Caco-2 (cell line): ENCODE results near the gene PPP1R12C. TPM values are rescaled to one million over a fixed set of nuclear protein-coding genes. Genes with fewer than 3 reads are reported as not detected.

ENCODE experiments used
- BruUV-seq: library from RNA; stranded (reverse); fragments of 400-500 nt; replicated peaks from 2 replicates; lab custom pipeline; 2021; lab: Mats Ljungman, UMichigan
- CTCF ChIA-PET: fragments of 300-600 bp; sonication (Branson Sonifier 250); formaldehyde crosslinking; loops from one replicate; lab custom pipeline; 2022; ENCODE audit warnings: antibody characterized with exemption; lab: Charles Lee
- POLR2A ChIA-PET: fragments of 300-600 bp; sonication (Branson Sonifier 250); formaldehyde crosslinking; loops from one replicate; lab custom pipeline; 2022; ENCODE audit warnings: antibody characterized with exemption; lab: Charles Lee
- DNase-seq, 2 experiments: peaks; one replicate each; pipeline versions ENCODE4 v3.0.0 to v3.0.0-alpha.2; 2020 to 2022
- H3K27me3 ChIP-seq: replicated peaks from 2 replicates; pipeline ENCODE4 v1.6.0; 2011; ENCODE audit warnings: low read length; ENCODE audit not compliant: control insufficient read depth, insufficient read depth
- H3K36me3 ChIP-seq: 2 replicates; pipeline ENCODE4 v1.5.1; 2011; ENCODE audit warnings: low read length; ENCODE audit not compliant: control insufficient read depth, insufficient read depth
- H3K4me1 ChIP-seq: fragments of 250-450 bp; sonication (Bioruptor Pico); 2 replicates; pipeline ENCODE4 v1.5.1; 2020; ENCODE audit warnings: mild to moderate bottlenecking
- H3K4me3 ChIP-seq: 2 replicates; pipeline ENCODE4 v1.5.1; 2011; ENCODE audit warnings: low read depth, mild to moderate bottlenecking, control low read depth, low read length
- H3K9me3 ChIP-seq: fragments of 250-450 bp; sonication (Bioruptor Pico); 2 replicates; pipeline ENCODE4 v1.5.1; 2020; ENCODE audit warnings: mild to moderate bottlenecking, moderate library complexity
- H3K27ac Mint-ChIP-seq: one replicate; pipeline ENCODE4 v1.8.0; 2022; ENCODE audit warnings: mixed read lengths; ENCODE audit not compliant: unreplicated experiment
- H3K27me3 Mint-ChIP-seq: one replicate; pipeline ENCODE4 v1.8.0; 2022; ENCODE audit warnings: mixed read lengths; ENCODE audit not compliant: insufficient read depth, unreplicated experiment
- H3K36me3 Mint-ChIP-seq: one replicate; pipeline ENCODE4 v1.8.0; 2022; ENCODE audit warnings: mild to moderate bottlenecking, mixed read lengths; ENCODE audit not compliant: insufficient read depth, unreplicated experiment
- H3K4me1 Mint-ChIP-seq: one replicate; pipeline ENCODE4 v1.8.0; 2022; ENCODE audit warnings: low read depth, mixed read lengths; ENCODE audit not compliant: unreplicated experiment
- H3K4me3 Mint-ChIP-seq: one replicate; pipeline ENCODE4 v1.8.0; 2022; ENCODE audit warnings: mild to moderate bottlenecking, moderate library complexity, mixed read lengths; ENCODE audit not compliant: unreplicated experiment
- H3K9me3 Mint-ChIP-seq: one replicate; pipeline ENCODE4 v1.8.0; 2022; ENCODE audit warnings: mixed read lengths; ENCODE audit not compliant: unreplicated experiment
- intact Hi-C: fragments of 100-400 bp; cut with micrococcal nuclease; formaldehyde crosslinking; loops from one replicate; pipeline ENCODE4 v1.10.0; 2022; ENCODE audit not compliant: unreplicated experiment
- total RNA-seq: library from RNA; stranded (reverse); gene quantifications from 2 replicates; pipeline ENCODE4 v1.2.3, GENCODE V29; 2022
- TF ChIP-seq, protein P1 (sequence below), 2 experiments: fragments of 200-600 bp in 1 of 2; IDR thresholded peaks; 1 replicate in 1 of 2; 2 replicates in 1 of 2; pipeline versions ENCODE4 v1.5.1 to v1.8.0; 2011 to 2022; ENCODE audit warnings: antibody characterized with exemption in 1 of 2, control low read depth in 1 of 2, inconsistent platforms in 1 of 2, low read depth in 1 of 2, low read length in 1 of 2, mild to moderate bottlenecking in 1 of 2, moderate library complexity in 1 of 2; ENCODE audit not compliant: insufficient read depth in 1 of 2, severe bottlenecking in 1 of 2, unreplicated experiment in 1 of 2

The PPP1R12C gene
- total RNA-seq, 1 experiment from 2014 or later, result 104 TPM

DNA sequence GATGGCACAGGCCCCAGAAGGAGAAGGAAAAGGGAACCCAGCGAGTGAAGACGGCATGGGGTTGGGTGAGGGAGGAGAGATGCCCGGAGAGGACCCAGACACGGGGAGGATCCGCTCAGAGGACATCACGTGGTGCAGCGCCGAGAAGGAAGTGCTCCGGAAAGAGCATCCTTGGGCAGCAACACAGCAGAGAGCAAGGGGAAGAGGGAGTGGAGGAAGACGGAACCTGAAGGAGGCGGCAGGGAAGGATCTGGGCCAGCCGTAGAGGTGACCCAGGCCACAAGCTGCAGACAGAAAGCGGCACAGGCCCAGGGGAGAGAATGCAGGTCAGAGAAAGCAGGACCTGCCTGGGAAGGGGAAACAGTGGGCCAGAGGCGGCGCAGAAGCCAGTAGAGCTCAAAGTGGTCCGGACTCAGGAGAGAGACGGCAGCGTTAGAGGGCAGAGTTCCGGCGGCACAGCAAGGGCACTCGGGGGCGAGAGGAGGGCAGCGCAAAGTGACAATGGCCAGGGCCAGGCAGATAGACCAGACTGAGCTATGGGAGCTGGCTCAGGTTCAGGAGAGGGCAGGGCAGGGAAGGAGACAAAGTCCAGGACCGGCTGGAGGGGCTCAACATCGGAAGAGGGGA is 1.1 kb downstream of the PPP1R12C start:
- H3K36me3 Mint-ChIP-seq, result peaks cover 20% of the 10 kb centered on the region
- no peaks in the 10 kb centered on the region for H3K9me3 Mint-ChIP-seq
- no TSS peak for BruUV-seq
- Histone ChIP-seq H3K4me1 (peaks cover 17% of the 10 kb centered on the region; the same call in 1 of the 2 replicates), H3K9me3 (no peaks in the 10 kb centered on the region), H3K4me3 (peak overlapping the region; percentile 88), H3K36me3 (no peaks in the 10 kb centered on the region; the same call in 1 of the 2 replicates), H3K27me3 (no peaks in the 10 kb centered on the region)
- DNase-seq, result peak in 1 of 2 experiments; percentile 35
- CTCF ChIA-PET, result interaction anchor here (1.1 kb wide), 1 partner anchor 30 kb away, joined by 5 read pairs; no protein-coding TSS in a partner anchor
- POLR2A ChIA-PET, result interaction anchor here (0.5 to 0.6 kb wide), 2 partner anchors 104 to 538 kb away, joined by 3 read pairs; no protein-coding TSS in a partner anchor
- intact Hi-C loops, result loop anchor here (2.0 kb wide), 1 partner anchor 50 kb away; the partner anchor contains the start of gene DNAAF3
- peaks cover 18% of the 10 kb centered on the region for H3K4me1 Mint-ChIP-seq
- TF ChIP-seq, protein P1, sequence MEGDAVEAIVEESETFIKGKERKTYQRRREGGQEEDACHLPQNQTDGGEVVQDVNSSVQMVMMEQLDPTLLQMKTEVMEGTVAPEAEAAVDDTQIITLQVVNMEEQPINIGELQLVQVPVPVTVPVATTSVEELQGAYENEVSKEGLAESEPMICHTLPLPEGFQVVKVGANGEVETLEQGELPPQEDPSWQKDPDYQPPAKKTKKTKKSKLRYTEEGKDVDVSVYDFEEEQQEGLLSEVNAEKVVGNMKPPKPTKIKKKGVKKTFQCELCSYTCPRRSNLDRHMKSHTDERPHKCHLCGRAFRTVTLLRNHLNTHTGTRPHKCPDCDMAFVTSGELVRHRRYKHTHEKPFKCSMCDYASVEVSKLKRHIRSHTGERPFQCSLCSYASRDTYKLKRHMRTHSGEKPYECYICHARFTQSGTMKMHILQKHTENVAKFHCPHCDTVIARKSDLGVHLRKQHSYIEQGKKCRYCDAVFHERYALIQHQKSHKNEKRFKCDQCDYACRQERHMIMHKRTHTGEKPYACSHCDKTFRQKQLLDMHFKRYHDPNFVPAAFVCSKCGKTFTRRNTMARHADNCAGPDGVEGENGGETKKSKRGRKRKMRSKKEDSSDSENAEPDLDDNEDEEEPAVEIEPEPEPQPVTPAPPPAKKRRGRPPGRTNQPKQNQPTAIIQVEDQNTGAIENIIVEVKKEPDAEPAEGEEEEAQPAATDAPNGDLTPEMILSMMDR (IDR thresholded peaks at IDR 0.05; ENCODE audit: insufficient read depth in 1 of 2, low read depth in 1 of 2, low read length in 1 of 2, severe bottlenecking in 1 of 2, unreplicated experiment in 1 of 2), result no peak
- H3K27me3 Mint-ChIP-seq, result no peaks in the 10 kb centered on the region
- H3K27ac Mint-ChIP-seq, result peak overlapping the region; percentile 82
- peak overlapping the region; percentile 90 for H3K4me3 Mint-ChIP-seq

DNA sequence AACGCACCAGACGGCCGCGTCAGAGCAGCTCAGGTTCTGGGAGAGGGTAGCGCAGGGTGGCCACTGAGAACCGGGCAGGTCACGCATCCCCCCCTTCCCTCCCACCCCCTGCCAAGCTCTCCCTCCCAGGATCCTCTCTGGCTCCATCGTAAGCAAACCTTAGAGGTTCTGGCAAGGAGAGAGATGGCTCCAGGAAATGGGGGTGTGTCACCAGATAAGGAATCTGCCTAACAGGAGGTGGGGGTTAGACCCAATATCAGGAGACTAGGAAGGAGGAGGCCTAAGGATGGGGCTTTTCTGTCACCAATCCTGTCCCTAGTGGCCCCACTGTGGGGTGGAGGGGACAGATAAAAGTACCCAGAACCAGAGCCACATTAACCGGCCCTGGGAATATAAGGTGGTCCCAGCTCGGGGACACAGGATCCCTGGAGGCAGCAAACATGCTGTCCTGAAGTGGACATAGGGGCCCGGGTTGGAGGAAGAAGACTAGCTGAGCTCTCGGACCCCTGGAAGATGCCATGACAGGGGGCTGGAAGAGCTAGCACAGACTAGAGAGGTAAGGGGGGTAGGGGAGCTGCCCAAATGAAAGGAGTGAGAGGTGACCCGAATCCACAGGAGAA is 1.9 kb downstream of the PPP1R12C start:
- CTCF ChIA-PET, result no interaction called here
- no peak for DNase-seq
- no peaks in the 10 kb centered on the region for H3K27me3 ChIP-seq
- Mint-ChIP-seq H3K27ac (peak overlapping the region; percentile 82), H3K4me3 (peak overlapping the region; percentile 90), H3K27me3 (no peaks in the 10 kb centered on the region), H3K4me1 (peaks cover 18% of the 10 kb centered on the region), H3K9me3 (no peaks in the 10 kb centered on the region), H3K36me3 (peaks cover 27% of the 10 kb centered on the region)
- POLR2A ChIA-PET, result interaction anchor here (0.7 kb wide), 1 partner anchor 388 kb away, joined by 3 read pairs; no protein-coding TSS in a partner anchor
- TF ChIP-seq, protein P1 (IDR thresholded peaks at IDR 0.05; ENCODE audit: insufficient read depth in 1 of 2, low read depth in 1 of 2, low read length in 1 of 2, severe bottlenecking in 1 of 2, unreplicated experiment in 1 of 2), result no peak
- intact Hi-C loops, result loop anchor here (2.0 kb wide), 1 partner anchor 51 kb away; the partner anchor contains the start of gene DNAAF3
- TSS peak; percentile 28 for BruUV-seq
- peaks cover 15% of the 10 kb centered on the region; the same call in 1 of the 2 replicates for H3K4me1 ChIP-seq
- no peaks in the 10 kb centered on the region; the same call in 1 of the 2 replicates for H3K36me3 ChIP-seq
- no peaks in the 10 kb centered on the region for H3K9me3 ChIP-seq
- peak overlapping the region; percentile 88 for H3K4me3 ChIP-seq

GRCh38 chr19:55114566-55115145 is 2.8 kb downstream of the PPP1R12C start:
- no peak overlapping the region for H3K4me3 ChIP-seq
- Mint-ChIP-seq H3K9me3 (no peaks in the 10 kb centered on the region), H3K36me3 (peaks cover 32% of the 10 kb centered on the region), H3K27ac (peak overlapping the region; percentile 40), H3K4me1 (peaks cover 18% of the 10 kb centered on the region), H3K27me3 (no peaks in the 10 kb centered on the region), H3K4me3 (peak overlapping the region; percentile 90)
- H3K4me1 ChIP-seq, result peaks cover 11% of the 10 kb centered on the region; the same call in 1 of the 2 replicates
- H3K9me3 ChIP-seq, result no peaks in the 10 kb centered on the region
- DNase-seq, result no peak
- H3K27me3 ChIP-seq, result no peaks in the 10 kb centered on the region
- no TSS peak for BruUV-seq
- ChIA-PET POLR2A (interaction anchor here (0.6 kb wide), 1 partner anchor 102 kb away, joined by 3 read pairs; no protein-coding TSS in a partner anchor), CTCF (no interaction called here)
- no peaks in the 10 kb centered on the region; the same call in 1 of the 2 replicates for H3K36me3 ChIP-seq
- TF ChIP-seq, protein P1 (IDR thresholded peaks at IDR 0.05; ENCODE audit: insufficient read depth in 1 of 2, low read depth in 1 of 2, low read length in 1 of 2, severe bottlenecking in 1 of 2, unreplicated experiment in 1 of 2), result no peak
- intact Hi-C loops, result no loop called here
